HG02885 (cell line): ENCODE data around the gene TP53RK.

Experiments used
- ATAC-seq: cut with Tn5 transposase; IDR thresholded peaks from one replicate; pipeline ENCODE4 v1.9.1; 2021; ENCODE audit warnings: mild to moderate bottlenecking; ENCODE audit not compliant: unreplicated experiment, poor library complexity

TP53RK gene

GRCh38 chr20:46689082-46689753, at the start of gene TP53RK:
Gene TP53RK (minus strand): TSS chr20:46689444. CDS start chr20:46689414, 30 bp downstream.
- ATAC-seq = peak; percentile 92

DNA sequence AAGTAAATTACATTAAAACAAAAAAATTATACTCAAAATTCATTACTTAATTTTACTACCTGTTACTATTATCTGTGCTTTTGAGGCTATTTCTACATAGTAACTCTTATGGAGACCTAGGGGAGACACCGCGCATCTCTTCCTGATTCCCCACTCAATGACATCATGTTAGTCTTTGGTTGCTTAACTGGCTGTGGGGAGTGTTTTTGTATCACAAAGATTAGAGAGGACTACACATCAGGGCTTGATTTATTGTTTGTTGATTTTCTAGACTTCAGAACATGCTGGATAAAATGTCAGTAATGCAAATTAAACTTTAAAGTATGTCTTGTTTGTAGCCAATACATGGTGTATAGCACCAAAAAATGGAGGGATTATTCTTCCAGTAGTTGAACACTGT, 46.2 kb upstream of the TP53RK start:
- ATAC-seq = no peak

DNA sequence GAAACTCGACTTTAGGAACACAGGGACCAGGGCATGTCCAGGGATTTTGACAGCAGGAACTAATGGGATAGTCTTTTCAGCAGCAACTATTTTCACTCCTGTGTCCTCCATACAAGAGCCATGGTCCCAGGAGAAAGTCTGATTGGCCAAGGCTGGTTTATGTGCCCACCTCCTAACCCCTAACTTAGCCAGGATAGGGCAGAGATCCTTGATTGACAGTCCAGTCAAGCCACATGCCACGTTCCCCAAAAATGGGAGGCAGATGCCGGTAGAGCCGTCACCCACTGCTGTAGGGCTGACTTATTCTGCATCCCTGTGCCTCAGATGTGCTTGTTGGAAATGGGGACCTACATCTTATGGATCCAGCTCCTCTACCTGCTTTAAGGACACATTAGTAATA, 42.5 kb upstream of the TP53RK start:
- no peak for ATAC-seq

DNA sequence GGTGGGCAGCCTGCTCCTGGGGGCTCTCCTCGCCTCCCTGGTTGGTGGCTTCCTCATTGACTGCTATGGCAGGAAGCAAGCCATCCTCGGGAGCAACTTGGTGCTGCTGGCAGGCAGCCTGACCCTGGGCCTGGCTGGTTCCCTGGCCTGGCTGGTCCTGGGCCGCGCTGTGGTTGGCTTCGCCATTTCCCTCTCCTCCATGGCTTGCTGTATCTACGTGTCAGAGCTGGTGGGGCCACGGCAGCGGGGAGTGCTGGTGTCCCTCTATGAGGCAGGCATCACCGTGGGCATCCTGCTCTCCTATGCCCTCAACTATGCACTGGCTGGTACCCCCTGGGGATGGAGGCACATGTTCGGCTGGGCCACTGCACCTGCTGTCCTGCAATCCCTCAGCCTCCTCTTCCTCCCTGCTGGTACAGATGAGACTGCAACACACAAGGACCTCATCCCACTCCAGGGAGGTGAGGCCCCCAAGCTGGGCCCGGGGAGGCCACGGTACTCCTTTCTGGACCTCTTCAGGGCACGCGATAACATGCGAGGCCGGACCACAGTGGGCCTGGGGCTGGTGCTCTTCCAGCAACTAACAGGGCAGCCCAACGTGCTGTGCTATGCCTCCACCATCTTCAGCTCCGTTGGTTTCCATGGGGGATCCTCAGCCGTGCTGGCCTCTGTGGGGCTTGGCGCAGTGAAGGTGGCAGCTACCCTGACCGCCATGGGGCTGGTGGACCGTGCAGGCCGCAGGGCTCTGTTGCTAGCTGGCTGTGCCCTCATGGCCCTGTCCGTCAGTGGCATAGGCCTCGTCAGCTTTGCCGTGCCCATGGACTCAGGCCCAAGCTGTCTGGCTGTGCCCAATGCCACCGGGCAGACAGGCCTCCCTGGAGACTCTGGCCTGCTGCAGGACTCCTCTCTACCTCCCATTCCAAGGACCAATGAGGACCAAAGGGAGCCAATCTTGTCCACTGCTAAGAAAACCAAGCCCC, 36.2 kb upstream of the TP53RK start:
- ATAC-seq = no peak

GRCh38 chr20:46724343-46724959, 35.2 kb upstream of the TP53RK start:
- no peak for ATAC-seq

DNA sequence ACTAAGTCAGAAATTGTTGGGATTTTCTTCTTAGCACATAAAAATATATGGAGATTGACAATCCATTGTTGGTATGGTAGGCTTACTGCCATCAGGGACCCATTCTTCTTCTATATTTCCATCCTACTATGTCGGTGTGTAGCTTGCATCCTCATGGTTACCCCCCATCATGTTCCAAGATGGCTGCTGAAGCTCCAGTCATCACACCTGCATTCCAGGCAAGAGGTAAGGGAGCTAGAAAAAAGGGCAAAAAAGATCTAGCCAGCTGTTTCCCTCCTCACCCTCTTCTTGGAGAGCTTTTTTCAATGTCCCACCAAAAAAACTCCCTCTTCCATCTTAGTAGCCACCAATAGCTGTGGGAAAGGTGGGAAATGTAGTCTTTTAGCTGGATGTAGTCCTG, 33.8 kb upstream of the TP53RK start:
- no peak for ATAC-seq

DNA sequence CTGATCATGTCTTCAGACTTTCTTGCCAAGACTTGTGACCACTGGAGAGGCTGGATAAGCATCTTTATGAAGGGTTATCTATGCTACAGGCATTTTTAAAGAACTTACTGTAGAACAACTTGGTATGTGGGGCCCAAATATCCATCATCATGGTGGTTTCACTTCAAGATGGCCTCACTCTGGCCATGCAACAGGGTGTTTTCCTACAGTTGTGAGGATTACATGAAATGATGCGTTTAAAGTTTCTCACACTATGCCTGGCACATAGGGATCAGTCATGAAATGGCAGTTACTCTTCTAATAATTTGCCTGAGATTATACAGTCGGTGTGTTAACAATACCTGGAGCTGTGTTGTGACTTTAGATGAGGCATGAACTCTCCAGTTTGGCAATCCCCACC, 33.2 kb upstream of the TP53RK start:
- ATAC-seq = no peak

GRCh38 chr20:46721476-46721875, 32.2 kb upstream of the TP53RK start:
- no peak for ATAC-seq

DNA sequence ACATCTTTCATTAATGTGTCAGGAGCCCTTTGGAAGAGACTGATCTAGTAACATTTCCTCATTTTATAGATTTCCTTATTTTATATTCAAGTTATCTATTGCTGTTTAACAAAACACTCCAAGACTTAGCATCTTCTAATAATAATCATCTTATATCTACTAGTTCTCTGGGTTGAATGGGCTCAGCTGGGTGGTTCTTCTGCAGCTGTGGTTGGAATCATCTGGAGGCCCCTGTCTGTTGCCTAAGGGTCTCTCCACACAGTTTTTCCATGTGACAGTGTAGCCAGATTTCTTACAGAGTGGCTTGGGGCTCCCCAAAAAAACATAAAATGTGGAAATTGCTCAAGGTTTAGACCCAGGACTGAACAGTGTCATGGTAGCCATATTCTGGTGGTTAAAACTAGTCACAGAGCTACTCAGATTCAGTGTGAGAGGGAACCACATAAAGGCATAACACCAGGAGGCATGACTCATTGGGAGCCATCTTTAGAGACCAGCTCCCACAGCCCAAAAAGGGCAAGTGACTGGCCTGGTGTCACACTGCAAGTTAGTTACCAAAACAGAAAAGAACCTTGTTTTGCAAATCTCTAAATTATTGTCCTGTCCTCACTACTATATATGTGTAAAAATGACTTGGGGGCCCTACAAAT, 31.7 kb upstream of the TP53RK start:
- ATAC-seq = no peak

DNA sequence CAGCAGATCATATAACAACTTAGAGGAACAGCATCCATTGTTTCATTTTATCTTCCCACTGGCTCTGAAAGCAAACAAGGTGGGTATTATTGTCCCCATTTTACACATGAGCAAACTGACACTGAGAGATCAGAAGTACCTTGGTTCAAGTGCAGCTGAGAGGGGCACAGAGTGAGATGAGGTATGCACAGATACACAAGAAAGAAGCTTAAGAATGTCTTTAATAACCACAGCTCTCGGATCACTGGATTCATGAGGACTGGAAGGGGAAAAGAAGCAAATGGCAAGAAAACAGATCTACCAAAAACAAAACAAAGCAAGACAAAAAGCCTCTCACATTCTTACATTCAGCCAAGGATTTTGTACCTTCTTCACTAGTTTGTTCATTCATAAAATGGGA, 30.8 kb upstream of the TP53RK start:
- ATAC-seq = no peak

GRCh38 chr20:46717818-46718541, 28.7 kb upstream of the TP53RK start:
- ATAC-seq = no peak

GRCh38 chr20:46715292-46715756, 26.1 kb upstream of the TP53RK start:
- ATAC-seq = no peak

- ATAC-seq = no peak
These were observed 25.0 kb upstream of the TP53RK start for GRCh38 chr20:46713957-46714834.

GRCh38 chr20:46712056-46712636, 22.9 kb upstream of the TP53RK start:
- ATAC-seq = no peak

GRCh38 chr20:46710153-46710913, 21.1 kb upstream of the TP53RK start:
- no peak for ATAC-seq

- no peak for ATAC-seq
These were observed 20.4 kb upstream of the TP53RK start, which contains the start of gene SLC2A10 for GRCh38 chr20:46709459-46710152. Gene SLC2A10 (plus strand): TSS chr20:46709649. CDS start chr20:46709737, 88 bp downstream.

DNA sequence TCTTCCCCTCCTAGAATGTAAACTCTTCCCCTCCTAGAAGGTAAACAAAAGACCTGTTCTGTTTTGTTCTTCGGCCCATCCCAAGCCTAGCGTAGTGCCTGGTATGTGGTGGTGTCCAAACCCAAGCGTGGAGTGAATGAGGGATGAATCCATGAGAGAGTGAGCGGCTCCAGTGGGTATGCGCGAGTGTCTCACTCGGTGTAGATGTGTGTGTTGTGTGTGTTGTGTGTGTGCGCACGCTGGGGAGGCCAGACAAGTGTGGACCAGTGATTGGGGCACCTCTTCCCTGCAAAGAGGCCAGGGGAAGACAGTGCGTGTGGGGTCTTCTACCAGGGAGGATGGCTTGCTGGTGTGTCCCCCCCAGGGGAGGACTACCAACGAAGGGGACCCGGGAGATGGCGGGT, 19.8 kb upstream of the TP53RK start:
- ATAC-seq = no peak
